HG03135 (cell line): ENCODE data around the gene RRAGD.

Experiments used
- ATAC-seq: cut with Tn5 transposase; IDR thresholded peaks from one replicate; pipeline ENCODE4 v1.9.1; 2021; ENCODE audit warnings: mild to moderate bottlenecking, moderate library complexity; ENCODE audit not compliant: unreplicated experiment

Gene RRAGD

DNA sequence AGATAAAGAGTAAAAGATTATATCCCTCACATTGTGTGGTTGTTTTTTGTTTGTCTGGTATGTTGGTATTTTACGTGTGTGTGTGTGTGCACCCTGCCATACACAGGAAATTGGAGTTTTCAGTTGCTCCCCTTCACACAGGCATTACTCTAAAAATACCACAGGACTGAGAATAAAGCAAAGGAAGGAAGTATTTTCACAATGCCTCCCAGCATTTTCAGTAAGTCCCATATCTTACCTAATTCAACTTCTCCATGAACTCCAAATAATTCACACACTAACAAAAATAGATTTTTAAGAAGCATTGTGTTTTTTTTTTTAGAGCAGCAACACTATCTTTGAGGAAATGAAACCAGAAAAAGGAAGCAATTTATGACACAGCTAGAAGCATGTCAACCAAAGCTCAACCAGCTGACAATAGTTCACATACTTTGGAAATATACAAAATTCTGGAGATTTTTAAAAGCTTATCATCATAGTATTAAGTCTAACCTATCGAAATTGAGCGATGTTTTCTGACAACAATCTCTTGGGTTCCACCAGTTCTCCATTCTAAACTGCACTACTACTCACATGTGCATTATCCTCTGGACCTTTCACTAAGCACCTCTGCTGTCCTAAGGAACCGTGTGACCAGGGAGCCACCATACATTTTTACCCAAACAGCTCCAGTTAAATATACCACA is 61.6 kb downstream of the RRAGD start:
- peak; percentile 44 for ATAC-seq

DNA sequence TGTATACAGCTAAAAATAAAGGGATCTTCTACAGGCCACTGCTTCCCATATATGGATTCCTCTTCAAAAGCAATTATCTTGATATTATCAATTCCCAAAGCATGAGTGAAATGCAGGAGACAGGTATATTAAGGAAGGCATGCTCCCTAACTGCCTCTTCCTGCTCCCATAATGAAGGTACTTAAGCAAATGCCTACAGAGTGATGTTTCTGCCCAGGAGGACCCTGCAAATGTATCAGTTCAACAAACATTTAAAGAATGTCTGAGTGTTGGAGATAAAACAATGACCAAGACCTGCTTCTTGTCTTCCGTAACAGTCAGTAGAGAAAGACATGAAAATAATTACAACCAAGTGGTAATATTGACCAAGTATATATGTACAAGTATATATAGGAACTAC is 63.7 kb downstream of the RRAGD start:
- ATAC-seq = no peak

DNA sequence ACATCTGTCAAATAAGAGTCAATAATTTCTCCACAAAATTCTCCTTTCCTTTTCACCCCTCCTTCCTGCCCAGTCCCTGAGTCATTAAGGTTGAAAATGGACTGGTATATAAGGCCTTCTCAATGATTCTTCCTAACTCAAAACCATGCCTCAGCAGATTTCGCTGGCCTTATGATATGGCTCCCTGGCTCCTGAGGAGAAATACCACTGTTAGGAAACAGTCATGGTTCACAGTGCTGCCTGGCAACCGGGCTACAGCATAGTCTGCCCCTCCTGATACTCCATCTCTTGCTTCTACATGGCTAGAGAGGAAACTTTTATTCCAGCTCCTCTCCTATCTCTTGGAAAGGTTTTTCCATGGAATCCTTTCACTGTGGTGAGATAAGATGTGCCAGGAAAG is 64.2 kb downstream of the RRAGD start:
- ATAC-seq = no peak

DNA sequence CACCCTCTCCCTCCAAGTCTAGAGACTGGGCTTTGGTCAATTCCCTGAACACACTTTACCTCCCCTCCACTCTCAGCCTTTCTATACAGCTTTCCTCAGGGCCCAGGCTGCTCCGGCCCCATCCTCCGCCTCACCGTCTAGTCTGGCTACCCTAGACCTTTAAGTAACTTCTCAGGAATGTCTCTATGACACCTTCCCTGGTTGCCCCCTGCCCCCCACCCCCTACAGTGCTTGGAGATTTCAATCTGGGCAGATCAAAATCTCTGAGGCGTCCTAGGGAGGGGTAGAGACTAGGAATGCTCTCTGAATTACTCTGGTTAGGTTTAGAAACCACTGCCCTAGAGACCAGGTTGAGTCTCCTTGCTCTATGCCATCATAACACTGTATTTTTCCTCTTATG is 65.6 kb downstream of the RRAGD start:
- ATAC-seq = no peak

DNA sequence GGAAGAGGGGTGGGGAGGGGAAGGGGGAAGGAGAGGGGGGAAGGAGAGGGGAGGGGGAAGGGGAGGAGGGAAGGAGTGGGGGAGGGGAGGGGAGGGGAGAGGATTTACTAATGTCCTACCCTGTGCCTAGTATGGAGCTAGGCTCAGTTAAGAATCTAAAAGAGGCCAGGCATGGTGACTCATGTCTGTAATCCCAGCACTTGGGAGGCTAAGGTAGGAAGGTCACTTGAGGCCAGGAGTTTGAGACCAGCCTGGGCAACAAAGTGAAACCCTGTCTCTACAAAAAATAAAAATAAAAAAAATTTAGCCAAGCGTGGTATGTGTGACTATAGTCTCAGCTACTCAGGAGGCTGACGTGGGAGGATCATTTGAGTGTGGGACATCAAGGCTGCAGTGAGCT is 72.5 kb downstream of the RRAGD start:
- no peak for ATAC-seq

DNA sequence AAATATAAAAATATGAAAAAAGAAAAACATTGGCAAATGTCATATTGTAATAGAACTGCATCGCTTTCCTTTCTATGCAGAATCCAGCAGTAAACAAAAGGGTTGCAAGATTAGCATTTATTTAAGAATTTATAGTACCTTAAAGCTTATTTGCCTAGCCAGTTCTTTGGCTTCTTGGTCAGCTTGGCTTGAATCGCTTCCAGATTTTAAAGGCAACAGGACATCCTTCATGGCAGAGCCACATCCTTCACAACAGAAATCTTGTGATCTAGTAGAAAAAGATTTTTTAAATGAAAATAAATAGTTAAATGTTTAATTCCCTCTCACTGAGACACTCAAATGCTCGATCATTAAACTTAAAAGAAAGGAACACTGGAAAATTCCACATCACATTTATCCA is 76.9 kb downstream of the RRAGD start:
- ATAC-seq = no peak

DNA sequence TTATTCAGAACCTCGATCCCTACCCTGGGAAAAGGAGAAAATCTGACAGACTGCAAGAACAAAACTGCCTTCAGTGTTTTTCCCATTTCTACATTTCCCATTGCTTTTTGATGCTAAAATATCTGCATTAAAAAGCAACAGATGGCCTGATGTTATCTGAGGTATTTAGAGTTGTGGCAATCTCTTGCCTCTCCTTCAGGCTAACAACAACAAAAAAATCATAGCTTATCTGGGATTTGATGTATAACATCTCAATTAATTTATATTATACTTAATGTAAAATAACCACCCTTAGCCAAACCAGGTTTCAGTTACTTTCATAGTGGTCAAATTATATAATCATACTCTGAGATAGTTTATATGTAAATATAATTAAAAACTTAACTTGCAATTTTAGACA is 81.2 kb downstream of the RRAGD start:
- ATAC-seq = no peak

DNA sequence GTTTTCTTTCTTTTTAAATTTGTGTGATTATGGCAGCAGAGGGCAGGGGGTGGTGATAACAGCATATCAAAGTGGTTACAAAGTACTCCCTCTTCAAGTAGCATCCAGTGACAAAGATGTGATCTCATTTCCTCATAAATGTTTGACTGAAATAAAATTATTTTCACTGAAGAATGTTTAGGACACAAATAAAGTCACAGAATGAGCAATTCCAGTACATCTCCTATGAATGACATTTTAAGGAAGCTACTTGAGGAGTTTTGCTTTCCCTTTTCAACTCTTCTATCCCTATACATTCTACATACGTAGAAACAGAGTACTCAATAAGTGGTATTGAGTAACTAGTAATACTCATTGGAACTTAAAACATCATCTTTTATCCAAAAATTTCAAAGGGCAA is 83.1 kb downstream of the RRAGD start:
- ATAC-seq = no peak

DNA sequence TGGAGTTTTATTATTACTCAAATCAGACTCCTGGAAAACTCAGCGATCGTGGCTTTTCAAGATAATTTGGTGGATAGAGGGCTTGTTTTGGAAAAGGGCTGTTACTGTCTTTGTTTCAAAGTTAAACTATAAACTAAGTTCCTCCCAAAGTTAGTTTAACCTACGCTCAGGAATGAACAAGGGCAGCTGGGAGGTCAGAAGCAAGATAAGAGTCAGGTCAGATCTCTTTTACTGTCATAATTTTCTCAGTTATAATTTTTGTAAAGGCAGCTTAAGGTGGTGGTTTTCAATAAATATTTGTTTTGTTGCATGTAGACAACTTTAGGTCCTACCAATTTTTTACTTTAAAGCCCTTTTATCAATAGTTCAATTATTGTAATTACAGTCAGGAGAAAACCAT is 87.8 kb downstream of the RRAGD start:
- no peak for ATAC-seq

DNA sequence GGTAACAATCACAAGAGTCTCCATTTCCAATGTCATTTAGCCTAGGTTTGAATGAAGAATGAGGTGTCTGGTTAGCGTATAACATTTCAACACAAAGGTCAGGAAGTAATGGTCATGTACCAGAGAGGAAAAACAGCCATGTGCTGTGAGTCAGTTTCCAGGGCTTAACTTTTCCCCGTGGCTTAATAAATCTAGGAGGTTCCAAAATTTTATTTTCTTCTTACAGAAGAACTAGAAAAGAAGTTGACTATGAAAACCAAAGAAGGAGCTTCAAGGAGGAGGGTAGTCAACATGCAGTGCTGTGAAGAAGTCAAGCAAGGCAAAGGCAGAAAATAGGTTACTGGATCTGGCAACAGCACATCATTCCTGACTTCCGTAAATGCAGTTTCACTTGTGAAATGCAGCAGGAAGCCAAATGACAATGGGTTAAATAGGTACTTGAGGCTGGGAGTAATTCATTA is 88.5 kb downstream of the RRAGD start:
- no peak for ATAC-seq

DNA sequence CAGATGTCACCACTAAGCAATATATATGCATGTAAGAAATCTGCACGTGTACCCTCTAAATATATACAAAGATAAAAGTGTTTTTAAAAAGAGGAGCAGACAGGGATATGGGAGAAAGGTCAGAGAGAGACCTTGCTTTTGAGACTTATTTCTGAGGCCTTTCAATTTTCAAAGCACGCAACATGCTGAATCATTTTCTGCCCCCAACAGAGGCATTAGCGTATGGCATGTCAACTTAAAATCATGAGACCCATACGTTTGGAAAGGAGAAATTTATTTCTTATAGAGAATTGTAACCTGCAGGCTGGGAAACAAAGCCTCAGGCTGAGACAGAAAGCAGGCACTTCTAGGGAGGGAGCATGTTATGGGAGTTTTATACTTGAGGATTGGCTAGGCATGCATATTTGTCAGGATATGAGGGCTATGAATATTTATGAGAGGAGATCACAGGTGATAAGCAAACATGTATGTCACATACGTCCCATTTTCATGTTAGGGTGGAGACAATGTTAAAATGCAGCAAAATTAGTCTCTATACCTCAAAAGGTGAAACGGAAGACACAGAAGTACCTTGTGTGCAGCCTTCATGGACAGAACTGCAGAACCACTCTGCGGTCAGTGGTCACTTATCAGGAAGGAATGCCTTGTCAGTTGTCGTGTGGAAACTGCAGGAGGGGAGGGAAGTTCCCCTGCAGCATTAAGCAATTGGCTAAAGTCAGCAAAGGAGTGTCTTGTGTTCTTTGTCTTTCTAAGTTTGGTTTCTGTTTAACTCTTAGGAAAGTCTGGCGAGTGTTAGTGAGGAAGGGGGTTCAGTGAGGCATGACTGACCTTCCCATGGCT is 90.7 kb downstream of the RRAGD start:
- ATAC-seq = no peak

DNA sequence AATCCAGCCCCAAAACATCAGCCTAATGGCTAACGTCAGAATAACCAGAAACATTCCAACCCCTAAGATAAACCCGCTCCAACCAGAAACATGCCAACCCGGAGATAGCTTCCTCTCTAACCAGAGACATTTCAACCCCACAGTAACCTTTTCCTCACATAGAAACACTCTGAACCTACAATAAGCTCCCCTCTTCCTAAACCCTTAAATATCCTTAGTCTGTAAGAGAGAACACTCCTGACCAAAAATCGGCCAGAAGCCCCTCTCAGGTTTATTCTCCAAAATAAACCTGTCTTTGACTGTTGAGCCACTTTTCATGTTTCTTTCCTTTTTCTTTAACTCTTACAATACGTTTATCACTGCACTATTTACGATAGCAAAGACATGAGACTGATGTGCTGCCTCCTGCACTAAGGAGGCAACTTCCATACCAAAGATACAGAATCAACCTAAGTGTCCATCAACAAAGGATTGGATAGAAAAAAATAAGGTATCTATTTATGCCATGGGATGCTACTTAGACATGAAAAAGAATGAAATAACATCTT is 92.0 kb downstream of the RRAGD start:
- no peak for ATAC-seq

DNA sequence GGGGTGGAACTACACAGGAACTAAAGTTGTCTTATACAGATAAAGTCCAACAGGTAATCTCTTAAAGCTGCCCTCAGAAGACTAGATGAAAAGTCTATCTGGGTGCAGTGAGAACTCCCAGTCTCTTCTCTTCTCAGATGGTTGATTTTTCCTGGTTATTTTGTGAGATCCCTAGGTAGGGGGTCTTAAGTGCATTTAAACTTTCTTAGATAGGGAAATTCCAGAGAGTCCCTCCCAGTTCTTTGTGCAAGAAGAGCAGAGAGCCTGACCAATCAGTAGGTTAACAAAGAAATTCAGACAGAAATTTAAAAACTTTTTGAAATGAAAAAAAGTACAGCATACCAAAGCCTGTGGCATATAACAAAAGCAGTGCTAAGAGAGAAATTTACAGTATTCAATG is 95.0 kb downstream of the RRAGD start:
- no peak for ATAC-seq

DNA sequence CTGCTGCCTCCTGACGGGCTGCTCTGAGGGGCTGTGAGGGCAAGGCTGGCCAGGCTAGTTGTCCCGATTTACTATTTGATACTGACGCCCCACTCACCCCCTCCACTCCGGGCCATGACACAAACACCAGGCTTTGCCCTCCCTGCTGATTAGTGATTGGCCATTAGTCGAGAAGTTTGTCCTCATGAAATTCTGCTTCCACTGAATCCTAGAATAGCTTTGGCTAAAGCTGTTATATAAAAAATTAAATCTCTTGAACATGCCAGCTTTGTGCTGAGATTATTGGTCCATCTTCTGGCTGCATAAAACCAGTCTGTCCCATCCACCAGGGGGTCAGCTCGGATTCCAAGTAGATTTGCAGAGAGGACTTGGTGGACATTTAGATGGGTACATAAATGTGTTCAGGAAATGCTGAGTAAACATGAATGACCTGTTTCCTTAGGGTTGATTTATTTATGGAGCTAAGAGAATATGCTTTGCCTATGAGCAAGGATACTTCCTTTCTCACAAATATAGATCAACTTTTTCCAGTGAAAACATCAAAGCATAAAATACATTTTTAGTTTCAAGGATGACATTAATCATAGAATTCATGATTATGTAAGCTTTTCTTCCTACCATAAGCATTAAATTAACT is 96.7 kb downstream of the RRAGD start, which contains the start of gene GABRR2:
Gene GABRR2, minus strand, starts transcription at position 51 of the 637 bp plus-strand sequence. CDS start 134 bp downstream, outside the sequence.
- no peak for ATAC-seq

DNA sequence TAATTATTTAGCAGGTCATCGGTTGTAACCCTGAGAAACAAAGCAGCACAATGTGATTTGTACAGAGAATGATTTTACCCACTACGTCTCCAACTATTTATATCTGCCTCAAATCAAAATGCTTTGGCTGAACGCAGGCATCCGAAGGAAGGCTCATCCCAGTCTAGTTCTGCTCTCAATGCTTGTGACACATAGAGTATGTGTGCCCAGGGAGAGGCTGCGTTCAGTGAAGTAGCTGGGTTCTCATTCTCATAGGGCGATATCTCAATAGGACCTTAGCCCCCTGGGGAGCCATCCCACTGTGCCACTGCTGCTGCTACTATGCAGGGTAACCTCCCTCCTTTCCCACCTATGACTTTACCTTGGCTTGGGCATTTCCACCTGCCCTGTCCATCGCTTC is 97.4 kb downstream of the RRAGD start:
- ATAC-seq = no peak
